Stimulated activated CD8-positive, alpha-beta memory T cell treated with anti-CD3 and anti-CD28 coated beads, Interleukin-12 subunit alpha, Interleukin-12 subunit beta, amount 100 ng/mL, for 1 hour (primary cell): ENCODE results near the gene OTUD1.
"Not testable (repeated sequence)": the region's sequence is repeated elsewhere in the genome, so short reads cannot be mapped to it uniquely, and the experiment has no call there.

Source experiments
- DNase-seq: peaks from one replicate; pipeline ENCODE4 v3.0.0-alpha.2; 2020; ENCODE audit warnings: low read depth

The OTUD1 gene

DNA sequence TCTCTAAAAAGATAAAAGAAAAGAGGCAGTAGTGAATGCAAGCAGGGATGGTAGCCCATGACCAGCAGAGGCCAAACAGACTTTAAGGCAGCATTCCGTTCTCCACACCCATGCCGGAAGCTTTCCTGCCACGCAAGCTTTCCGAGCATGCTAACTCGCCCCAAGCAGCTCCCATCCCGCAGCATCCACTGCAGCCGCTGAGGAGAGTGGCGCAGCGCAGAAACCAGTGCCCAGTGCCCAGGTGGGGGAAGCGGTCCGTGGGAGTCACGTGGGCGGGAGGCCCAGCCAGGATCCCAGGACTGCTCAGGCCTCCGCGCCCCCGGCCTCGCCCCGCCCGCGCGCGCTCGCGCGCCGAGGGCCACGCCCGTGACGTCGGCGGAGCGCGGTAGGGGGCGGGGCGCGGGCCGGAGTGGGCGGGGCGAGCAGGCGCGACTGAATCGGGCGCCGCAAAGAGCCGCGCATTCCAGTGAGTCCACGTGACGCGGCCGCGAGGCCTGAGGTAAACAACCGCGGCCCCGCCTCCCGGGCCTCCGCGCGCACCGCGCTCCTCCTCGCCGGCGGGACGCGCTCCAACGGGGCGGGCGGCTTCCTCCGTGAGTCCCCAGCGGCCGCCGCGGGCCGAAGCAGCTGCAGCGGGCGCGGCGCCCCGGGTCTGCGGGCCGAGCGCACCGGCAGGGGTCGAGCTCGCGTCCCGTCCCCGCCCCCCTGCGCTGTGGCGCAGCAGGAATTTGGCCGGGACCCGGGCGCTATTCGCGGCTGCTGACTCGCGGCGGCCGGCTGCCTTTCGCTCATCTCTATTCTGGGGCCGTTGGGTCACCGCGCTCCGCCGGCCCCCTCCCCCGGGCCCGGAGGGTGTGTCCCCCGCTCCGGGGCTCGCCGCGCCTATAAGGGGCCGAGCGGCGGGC, at the start of gene OTUD1:
Gene OTUD1, plus strand, starts transcription at position 529 of the 905 bp plus-strand sequence. CDS start 383 bp downstream, outside the sequence.
- peak; percentile 91 for DNase-seq

DNA sequence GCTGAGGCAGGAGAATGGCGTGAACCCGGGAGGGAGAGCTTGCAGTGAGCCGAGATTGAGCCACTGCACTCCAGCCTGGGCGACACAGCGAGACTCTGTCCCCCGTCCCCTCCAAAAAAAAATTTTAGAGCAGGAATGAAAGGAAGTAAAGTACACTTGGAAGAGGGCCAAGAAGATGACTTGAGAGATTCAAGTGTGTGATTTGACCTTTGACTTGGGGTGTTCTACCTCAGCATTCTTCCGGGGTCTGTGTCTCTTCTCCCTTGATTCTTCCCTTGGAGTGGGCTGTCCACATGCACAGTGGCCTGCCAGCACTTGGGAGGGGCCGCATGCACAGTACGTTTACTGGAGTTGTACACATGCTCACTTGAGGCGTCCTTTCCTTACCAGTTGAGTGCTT, 48.5 kb upstream of the OTUD1 start:
- not testable (repeated sequence) for DNase-seq

- DNase-seq = no peak
Observed at GRCh38 chr10:23390809-23391208, 48.1 kb upstream of the OTUD1 start.

DNA sequence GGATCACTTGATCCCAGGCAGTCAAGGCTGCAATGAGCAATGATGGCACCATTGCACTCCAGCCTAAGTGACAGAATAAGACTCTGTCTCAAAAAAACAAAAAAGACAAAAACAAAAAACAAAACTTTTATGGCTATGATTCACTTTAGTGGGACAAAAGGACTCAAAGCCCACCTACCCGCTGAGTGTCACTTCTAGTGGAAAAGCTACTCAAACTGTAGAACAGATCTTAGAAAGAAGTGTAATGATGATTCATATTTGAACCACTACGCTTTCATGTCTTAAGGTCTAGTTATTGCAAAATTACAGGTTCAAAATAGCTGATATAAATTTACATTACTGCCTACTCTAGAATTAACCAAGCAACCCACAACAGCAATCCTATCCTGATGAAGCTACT, 47.1 kb upstream of the OTUD1 start:
- no peak for DNase-seq

- DNase-seq = no peak
Observed at GRCh38 chr10:23395017-23395416, 43.9 kb upstream of the OTUD1 start.

DNA sequence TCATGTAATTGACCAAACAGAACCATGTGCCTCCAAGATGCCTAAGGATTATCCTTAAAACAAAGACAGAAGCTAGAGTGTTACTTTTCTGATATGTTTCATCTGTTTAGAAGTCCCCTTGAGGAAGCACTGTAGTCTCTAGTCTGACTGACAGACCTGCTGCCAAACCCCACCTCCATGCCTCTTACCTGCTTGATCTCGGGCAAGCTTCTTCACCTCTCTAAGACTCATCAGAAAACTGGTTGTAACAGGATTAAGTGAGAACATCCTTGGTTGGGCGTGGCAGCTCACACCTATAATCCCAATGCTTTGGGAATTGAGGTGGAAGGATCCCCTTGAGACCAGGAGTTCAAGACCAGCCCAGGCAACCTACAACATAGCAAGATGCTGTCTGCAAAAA, 42.2 kb upstream of the OTUD1 start:
- no peak for DNase-seq

GRCh38 chr10:23399701-23400144, 39.2 kb upstream of the OTUD1 start:
- DNase-seq = no peak

- no peak for DNase-seq
Observed at GRCh38 chr10:23402856-23403255, 36.0 kb upstream of the OTUD1 start.

- DNase-seq = no peak
Observed at GRCh38 chr10:23403278-23403677, 35.6 kb upstream of the OTUD1 start.

- no peak for DNase-seq
Observed at GRCh38 chr10:23403719-23404118, 35.2 kb upstream of the OTUD1 start.

DNA sequence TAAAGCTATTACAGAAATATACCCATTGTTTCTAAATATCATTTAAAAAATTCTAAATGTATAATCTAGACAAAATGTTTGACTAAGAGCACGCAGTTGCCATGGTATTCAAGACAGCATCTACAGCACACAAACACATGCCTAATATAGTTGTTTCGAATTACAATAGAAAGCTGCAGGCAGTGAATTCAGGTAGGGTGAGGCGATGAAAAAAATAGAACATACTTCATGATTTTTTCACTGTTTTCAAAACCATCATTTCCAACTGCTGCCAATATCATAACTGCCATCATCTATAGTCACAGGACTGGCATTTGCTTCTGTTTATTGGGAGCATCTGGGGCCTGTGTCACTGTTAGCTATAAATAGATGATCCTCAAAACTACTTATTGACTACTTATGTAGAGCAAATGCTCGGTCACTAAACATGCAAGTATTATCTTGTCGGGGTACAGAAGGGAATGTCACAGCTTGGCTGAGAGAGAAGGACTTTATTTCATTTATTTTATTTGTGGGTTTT, 34.4 kb upstream of the OTUD1 start:
- DNase-seq = no peak

GRCh38 chr10:23405540-23405939, 33.3 kb upstream of the OTUD1 start:
- DNase-seq = no peak

GRCh38 chr10:23406409-23406808, 32.5 kb upstream of the OTUD1 start:
- no peak for DNase-seq

- no peak for DNase-seq
Observed at GRCh38 chr10:23408330-23408976, 30.4 kb upstream of the OTUD1 start.

- DNase-seq = no peak
Observed at GRCh38 chr10:23412223-23412622, 26.7 kb upstream of the OTUD1 start.

DNA sequence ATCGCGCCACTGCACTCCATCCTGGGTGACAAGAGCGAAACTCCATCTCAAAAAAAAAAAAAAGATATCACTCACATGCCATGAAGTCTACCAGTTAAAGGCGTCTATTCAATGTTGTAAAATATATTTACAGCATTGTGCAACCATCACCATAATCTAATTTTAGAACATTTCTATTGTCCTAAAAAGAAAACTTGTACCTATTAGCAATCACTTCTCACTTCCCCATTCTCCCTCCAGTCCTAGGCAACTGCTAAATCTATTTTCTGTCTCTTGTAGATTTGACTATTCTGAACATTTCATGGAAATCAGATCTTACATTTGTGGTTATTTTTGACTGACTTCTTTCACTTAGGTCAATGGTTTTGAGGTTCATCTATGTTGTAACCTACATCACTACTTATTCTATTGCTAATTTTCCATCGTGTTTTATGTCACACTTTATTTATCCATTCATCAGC, 25.2 kb upstream of the OTUD1 start:
- no peak for DNase-seq

DNA sequence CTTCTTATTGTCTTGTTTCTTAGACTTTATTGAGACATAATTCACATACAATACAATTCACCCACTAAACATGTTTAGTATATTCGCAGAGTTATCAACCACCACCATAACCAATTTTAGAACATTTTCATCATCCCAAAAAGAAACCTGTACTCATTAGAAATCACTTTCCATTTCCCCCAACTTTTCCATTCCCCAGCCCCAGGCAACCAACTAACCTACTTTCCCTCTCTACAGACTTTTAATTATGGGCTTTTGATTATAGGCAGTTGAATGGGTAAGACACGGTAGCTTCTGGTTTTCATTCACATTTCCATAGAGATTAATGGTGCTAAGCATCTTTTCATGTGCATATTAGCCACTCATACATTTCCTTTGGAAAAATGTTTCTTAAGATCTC, 24.2 kb upstream of the OTUD1 start:
- DNase-seq = no peak

- DNase-seq = no peak
Observed at GRCh38 chr10:23417254-23417653, 21.6 kb upstream of the OTUD1 start.

GRCh38 chr10:23418051-23418681, 20.7 kb upstream of the OTUD1 start:
- DNase-seq = no peak

GRCh38 chr10:23419201-23419600, 19.7 kb upstream of the OTUD1 start:
- no peak for DNase-seq

DNA sequence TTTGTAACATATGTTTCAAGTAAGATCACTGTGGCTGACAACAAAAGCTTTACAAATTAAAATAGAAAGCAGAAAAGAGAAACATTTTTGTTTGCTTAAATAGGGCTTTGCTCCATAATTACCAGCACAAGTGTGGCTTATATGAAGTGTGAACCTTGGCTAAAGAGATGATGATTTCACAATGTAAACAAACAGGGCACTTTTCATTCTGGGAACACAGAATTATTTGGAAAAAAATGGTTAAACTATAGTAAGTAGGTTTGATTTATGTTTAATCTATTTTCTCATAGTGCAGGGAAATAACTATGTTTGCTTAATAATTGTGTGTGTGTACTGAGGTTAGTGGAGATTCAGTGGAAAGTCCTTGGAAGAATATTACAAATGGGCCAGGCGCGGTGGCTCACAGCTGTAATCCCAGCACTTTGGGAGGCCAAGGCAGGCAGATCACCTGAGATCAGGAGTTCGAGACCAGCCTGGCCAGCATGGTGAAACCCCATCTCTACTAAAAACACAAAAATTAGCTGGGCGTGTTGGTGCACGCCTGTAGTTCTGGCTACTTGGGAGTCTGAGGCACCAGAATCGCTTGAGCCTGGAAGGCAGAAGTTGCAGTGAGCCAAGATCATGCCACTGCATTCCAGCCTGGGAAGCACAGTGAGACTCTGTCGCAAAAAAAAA, 19.1 kb upstream of the OTUD1 start:
- DNase-seq = no peak

DNA sequence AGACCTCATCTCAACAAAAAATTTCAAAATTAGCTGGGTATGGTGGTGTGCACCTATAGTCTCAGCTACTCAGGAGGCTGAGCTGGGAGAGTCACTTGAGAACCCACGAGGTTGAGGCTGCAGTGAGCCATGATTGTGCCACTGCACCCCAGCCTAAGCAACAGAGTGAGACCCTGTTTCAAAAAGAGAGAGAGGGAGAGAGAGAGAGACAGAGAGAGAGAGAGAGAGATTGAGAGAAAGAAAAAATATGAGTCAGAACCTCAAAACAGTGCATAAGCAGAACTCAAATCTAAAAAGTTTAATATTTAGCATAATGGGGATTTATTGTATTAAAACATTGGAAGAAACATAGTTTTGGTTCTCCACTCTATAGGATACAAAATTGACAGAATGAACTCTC, 17.5 kb upstream of the OTUD1 start:
- no peak for DNase-seq
